Peyer's patch (tissue), 4 donors: Measurements from ENCODE around the gene FBXO48.

ENCODE experiments used
- POLR2A ChIP-seq, 2 donors: fragments of 450-650 bp; IDR thresholded peaks; one replicate each; pipeline ENCODE4 v1.5.1; 2017; ENCODE audit warnings: antibody characterized with exemption in 2 of 2, mild to moderate bottlenecking in 2 of 2, moderate library complexity in 2 of 2
- TF ChIP-seq, protein P1 (sequence below), 6 experiments: fragments of 450-650 bp in 4 of 6; fragments of 200-600 bp in 2 of 6; sonication (generic) in 1 of 6; IDR thresholded peaks; one replicate each; pipeline ENCODE4 v1.5.1; 2017 to 2019; ENCODE audit warnings: antibody characterized with exemption in 6 of 6, mild to moderate bottlenecking in 3 of 6, moderate library complexity in 1 of 6

DNA sequence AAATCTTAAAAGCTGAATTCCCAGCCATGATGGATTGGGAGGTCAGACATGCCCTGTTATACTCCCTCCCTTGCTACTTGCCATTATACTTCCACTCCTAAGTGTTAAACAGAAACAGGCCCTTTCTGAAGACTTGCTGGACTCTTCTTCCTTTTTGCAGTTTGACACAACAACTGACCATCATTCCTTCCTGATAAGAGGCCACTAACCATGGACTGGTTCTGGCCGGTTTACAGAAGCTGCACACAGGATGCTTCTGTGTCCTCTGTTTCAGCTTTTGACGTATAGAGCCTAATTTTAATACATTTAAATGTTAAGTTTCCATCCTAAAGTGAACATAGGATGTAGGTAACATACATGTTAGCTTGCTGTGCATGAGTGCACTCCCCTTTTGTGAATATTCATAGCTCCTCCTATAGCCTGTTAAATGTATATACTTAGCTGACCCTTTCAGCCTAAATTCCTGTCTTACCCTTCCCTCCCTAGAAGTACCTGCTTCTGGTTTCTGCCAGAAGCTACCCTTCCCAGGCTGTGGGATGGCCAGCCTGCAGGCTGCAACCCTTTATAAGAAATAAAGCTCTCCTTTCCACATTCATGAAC is 13.2 kb downstream of the FBXO48 start:
- TF ChIP-seq, protein P1, sequence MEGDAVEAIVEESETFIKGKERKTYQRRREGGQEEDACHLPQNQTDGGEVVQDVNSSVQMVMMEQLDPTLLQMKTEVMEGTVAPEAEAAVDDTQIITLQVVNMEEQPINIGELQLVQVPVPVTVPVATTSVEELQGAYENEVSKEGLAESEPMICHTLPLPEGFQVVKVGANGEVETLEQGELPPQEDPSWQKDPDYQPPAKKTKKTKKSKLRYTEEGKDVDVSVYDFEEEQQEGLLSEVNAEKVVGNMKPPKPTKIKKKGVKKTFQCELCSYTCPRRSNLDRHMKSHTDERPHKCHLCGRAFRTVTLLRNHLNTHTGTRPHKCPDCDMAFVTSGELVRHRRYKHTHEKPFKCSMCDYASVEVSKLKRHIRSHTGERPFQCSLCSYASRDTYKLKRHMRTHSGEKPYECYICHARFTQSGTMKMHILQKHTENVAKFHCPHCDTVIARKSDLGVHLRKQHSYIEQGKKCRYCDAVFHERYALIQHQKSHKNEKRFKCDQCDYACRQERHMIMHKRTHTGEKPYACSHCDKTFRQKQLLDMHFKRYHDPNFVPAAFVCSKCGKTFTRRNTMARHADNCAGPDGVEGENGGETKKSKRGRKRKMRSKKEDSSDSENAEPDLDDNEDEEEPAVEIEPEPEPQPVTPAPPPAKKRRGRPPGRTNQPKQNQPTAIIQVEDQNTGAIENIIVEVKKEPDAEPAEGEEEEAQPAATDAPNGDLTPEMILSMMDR (IDR thresholded peaks at IDR 0.05) = no peak
- no peak for TF ChIP-seq POLR2A (IDR thresholded peaks at IDR 0.05)
